Tibial nerve (tissue), 4 donors: ENCODE measurements around the gene MIER2.

ENCODE experiments used
- CTCF ChIP-seq, 5 experiments: fragments of 200-600 bp in 3 of 5; fragments of 450-650 bp in 2 of 5; sonication (generic) in 3 of 5; IDR thresholded peaks; one replicate each; pipeline ENCODE4 v1.5.1; 2016 to 2019; ENCODE audit warnings: antibody characterized with exemption in 5 of 5, mild to moderate bottlenecking in 3 of 5, moderate library complexity in 2 of 5
- EP300 ChIP-seq, 2 donors: sonication (generic); formaldehyde crosslinking; IDR thresholded peaks; one replicate each; pipeline ENCODE4 v1.6.1; 2017; ENCODE audit warnings: antibody characterized with exemption in 2 of 2, mild to moderate bottlenecking in 1 of 2
- POLR2A ChIP-seq, 2 donors: fragments of 450-650 bp; IDR thresholded peaks; one replicate each; pipeline ENCODE4 v1.6.1; 2017; ENCODE audit warnings: antibody characterized with exemption in 2 of 2, mild to moderate bottlenecking in 2 of 2, moderate library complexity in 2 of 2

GRCh38 chr19:271856-272255 lies 72.7 kb downstream of the MIER2 start:
- TF ChIP-seq CTCF (IDR thresholded peaks at IDR 0.05) (no peak), POLR2A (IDR thresholded peaks at IDR 0.05) (no peak), EP300 (IDR thresholded peaks at IDR 0.05) (no peak)
